ENCODE results near the gene MAPKAP1.

DNA sequence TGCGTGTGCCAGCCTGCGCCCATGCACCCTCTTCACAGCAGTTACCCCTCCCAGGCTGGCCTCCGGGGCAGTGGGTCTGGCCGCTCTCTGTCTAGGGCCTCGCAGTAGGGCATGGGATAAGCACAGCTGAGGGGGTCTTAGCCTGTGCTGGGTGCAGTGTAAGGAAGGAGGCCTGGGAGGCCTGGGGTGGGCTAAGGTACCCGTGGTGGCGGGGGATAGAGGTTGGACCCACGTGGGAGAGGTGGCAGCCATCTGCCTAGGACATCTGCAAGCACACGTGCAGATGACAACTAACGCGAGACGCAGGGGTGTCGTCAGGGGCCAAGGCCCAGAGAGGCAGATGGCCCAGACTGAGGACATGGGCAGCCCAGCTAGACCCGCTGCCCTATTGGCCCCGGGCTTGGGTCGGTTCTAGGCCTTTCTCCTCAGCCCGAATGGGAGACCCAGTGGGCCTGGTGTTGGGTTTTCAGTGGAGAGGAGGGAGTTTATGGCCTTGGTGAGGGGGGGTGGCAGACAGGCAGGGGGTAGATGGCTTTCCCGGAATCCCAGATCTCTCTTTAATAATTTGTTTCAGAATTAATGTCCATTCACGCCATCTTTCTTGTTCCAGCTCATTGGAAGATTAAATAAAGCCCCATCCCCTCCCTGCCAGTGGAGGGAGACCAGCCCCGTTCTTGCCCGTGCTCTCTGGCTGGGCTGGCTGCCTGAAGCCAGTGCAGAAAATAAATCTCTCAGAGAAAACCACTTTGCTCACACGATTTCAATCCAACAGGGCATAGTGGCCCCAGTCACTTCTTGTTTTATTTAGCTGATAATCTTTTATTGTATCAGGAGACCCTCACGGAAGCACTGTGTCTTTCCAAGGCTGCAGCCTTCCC, 291.2 kb downstream of the MAPKAP1 start:
- TF ChIP-seq, protein P1, sequence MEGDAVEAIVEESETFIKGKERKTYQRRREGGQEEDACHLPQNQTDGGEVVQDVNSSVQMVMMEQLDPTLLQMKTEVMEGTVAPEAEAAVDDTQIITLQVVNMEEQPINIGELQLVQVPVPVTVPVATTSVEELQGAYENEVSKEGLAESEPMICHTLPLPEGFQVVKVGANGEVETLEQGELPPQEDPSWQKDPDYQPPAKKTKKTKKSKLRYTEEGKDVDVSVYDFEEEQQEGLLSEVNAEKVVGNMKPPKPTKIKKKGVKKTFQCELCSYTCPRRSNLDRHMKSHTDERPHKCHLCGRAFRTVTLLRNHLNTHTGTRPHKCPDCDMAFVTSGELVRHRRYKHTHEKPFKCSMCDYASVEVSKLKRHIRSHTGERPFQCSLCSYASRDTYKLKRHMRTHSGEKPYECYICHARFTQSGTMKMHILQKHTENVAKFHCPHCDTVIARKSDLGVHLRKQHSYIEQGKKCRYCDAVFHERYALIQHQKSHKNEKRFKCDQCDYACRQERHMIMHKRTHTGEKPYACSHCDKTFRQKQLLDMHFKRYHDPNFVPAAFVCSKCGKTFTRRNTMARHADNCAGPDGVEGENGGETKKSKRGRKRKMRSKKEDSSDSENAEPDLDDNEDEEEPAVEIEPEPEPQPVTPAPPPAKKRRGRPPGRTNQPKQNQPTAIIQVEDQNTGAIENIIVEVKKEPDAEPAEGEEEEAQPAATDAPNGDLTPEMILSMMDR (IDR thresholded peaks at IDR 0.05) = no peak
- TF ChIP-seq ZFX (IDR thresholded peaks at IDR 0.05; ENCODE audit: borderline replicate concordance) = no peak

Measured in 22Rv1 (cell line).